Mucosa of rectum (tissue), 2 donors: ENCODE data around the gene SEMA3D.

Experiments
- H3K27ac ChIP-seq, 2 donors: one replicate each; pipeline ENCODE4 v1.7.0; 2013; ENCODE audit warnings: inconsistent platforms in 2 of 2, low read depth in 2 of 2, low read length in 2 of 2
- H3K27me3 ChIP-seq, 2 donors: one replicate each; pipeline ENCODE4 v1.7.0; 2013; ENCODE audit warnings: low read length in 2 of 2; ENCODE audit not compliant: control insufficient read depth in 2 of 2, insufficient read depth in 2 of 2
- H3K36me3 ChIP-seq, 2 donors: one replicate each; pipeline ENCODE4 v1.7.0; 2013; ENCODE audit warnings: low read length in 2 of 2; ENCODE audit not compliant: control insufficient read depth in 2 of 2, insufficient read depth in 2 of 2
- H3K4me1 ChIP-seq, 2 donors: one replicate each; pipeline ENCODE4 v1.7.0; 2013; ENCODE audit warnings: low read length in 2 of 2, mild to moderate bottlenecking in 1 of 2; ENCODE audit not compliant: control insufficient read depth in 2 of 2, insufficient read depth in 2 of 2
- H3K4me3 ChIP-seq, 2 donors: one replicate each; pipeline ENCODE4 v1.7.0; 2013; ENCODE audit warnings: low read length in 2 of 2
- H3K9ac ChIP-seq, 2 donors: one replicate each; pipeline ENCODE4 v1.7.0; 2013; ENCODE audit warnings: low read length in 2 of 2, low read depth in 1 of 2, mild to moderate bottlenecking in 1 of 2
- H3K9me3 ChIP-seq, 2 donors: one replicate each; pipeline ENCODE4 v1.7.0; 2013; ENCODE audit warnings: low read length in 2 of 2; ENCODE audit not compliant: control insufficient read depth in 2 of 2
- donor health status: healthy.
- donor health status: Normal muscosa, but diverticular disease.

Gene SEMA3D

GRCh38 chr7:85091565-85091928 is 95.3 kb downstream of the SEMA3D start:
- Histone ChIP-seq H3K4me3 (no peak overlapping the region), H3K9ac (no peak overlapping the region), H3K27me3 (no peaks in the 10 kb centered on the region), H3K27ac (no peak overlapping the region), H3K36me3 (no peaks in the 10 kb centered on the region), H3K4me1 (no peaks in the 10 kb centered on the region), H3K9me3 (no peaks in the 10 kb centered on the region)

- no peaks in the 10 kb centered on the region for H3K9me3 ChIP-seq
- H3K27ac ChIP-seq: no peak overlapping the region
- no peaks in the 10 kb centered on the region for H3K36me3 ChIP-seq
- no peaks in the 10 kb centered on the region for H3K27me3 ChIP-seq
- no peak overlapping the region for H3K4me3 ChIP-seq
- no peak overlapping the region for H3K9ac ChIP-seq
- H3K4me1 ChIP-seq: no peaks in the 10 kb centered on the region
Observed at GRCh38 chr7:85090919-85091564, 95.8 kb downstream of the SEMA3D start.

- Histone ChIP-seq H3K9me3 (no peaks in the 10 kb centered on the region), H3K36me3 (no peaks in the 10 kb centered on the region), H3K4me1 (no peaks in the 10 kb centered on the region), H3K27ac (no peak overlapping the region), H3K27me3 (no peaks in the 10 kb centered on the region), H3K4me3 (no peak overlapping the region), H3K9ac (no peak overlapping the region)
Observed at GRCh38 chr7:85090143-85090542, 96.7 kb downstream of the SEMA3D start.

GRCh38 chr7:85081846-85082245 is 105.0 kb downstream of the SEMA3D start:
- Histone ChIP-seq H3K4me3 (no peak overlapping the region), H3K27ac (no peak overlapping the region), H3K36me3 (no peaks in the 10 kb centered on the region), H3K9ac (no peak overlapping the region), H3K9me3 (no peaks in the 10 kb centered on the region), H3K27me3 (no peaks in the 10 kb centered on the region), H3K4me1 (no peaks in the 10 kb centered on the region)

GRCh38 chr7:85081392-85081791 is 105.5 kb downstream of the SEMA3D start:
- no peaks in the 10 kb centered on the region for H3K9me3 ChIP-seq
- H3K4me3 ChIP-seq: no peak overlapping the region
- no peaks in the 10 kb centered on the region for H3K4me1 ChIP-seq
- no peaks in the 10 kb centered on the region for H3K36me3 ChIP-seq
- no peaks in the 10 kb centered on the region for H3K27me3 ChIP-seq
- H3K9ac ChIP-seq: no peak overlapping the region
- H3K27ac ChIP-seq: no peak overlapping the region

- H3K4me1 ChIP-seq: no peaks in the 10 kb centered on the region
- no peak overlapping the region for H3K9ac ChIP-seq
- H3K9me3 ChIP-seq: no peaks in the 10 kb centered on the region
- H3K27me3 ChIP-seq: no peaks in the 10 kb centered on the region
- H3K27ac ChIP-seq: no peak overlapping the region
- no peak overlapping the region for H3K4me3 ChIP-seq
- no peaks in the 10 kb centered on the region for H3K36me3 ChIP-seq
Observed at GRCh38 chr7:85079434-85079833, 107.4 kb downstream of the SEMA3D start.

GRCh38 chr7:85078181-85078580 is 108.7 kb downstream of the SEMA3D start:
- Histone ChIP-seq H3K4me1 (no peaks in the 10 kb centered on the region), H3K27me3 (no peaks in the 10 kb centered on the region), H3K36me3 (no peaks in the 10 kb centered on the region), H3K27ac (no peak overlapping the region), H3K4me3 (no peak overlapping the region), H3K9ac (no peak overlapping the region), H3K9me3 (no peaks in the 10 kb centered on the region)

- no peak overlapping the region for H3K27ac ChIP-seq
- H3K36me3 ChIP-seq: no peaks in the 10 kb centered on the region
- H3K27me3 ChIP-seq: no peaks in the 10 kb centered on the region
- no peak overlapping the region for H3K4me3 ChIP-seq
- H3K4me1 ChIP-seq: no peaks in the 10 kb centered on the region
- no peaks in the 10 kb centered on the region for H3K9me3 ChIP-seq
- H3K9ac ChIP-seq: no peak overlapping the region
Observed at GRCh38 chr7:85075864-85076263, 111.0 kb downstream of the SEMA3D start.

GRCh38 chr7:85074992-85075391 is 111.9 kb downstream of the SEMA3D start:
- no peaks in the 10 kb centered on the region for H3K36me3 ChIP-seq
- H3K9me3 ChIP-seq: no peaks in the 10 kb centered on the region
- no peak overlapping the region for H3K9ac ChIP-seq
- no peak overlapping the region for H3K4me3 ChIP-seq
- H3K27me3 ChIP-seq: no peaks in the 10 kb centered on the region
- H3K4me1 ChIP-seq: no peaks in the 10 kb centered on the region
- H3K27ac ChIP-seq: no peak overlapping the region

GRCh38 chr7:85074016-85074415 is 112.8 kb downstream of the SEMA3D start:
- Histone ChIP-seq H3K4me3 (no peak overlapping the region), H3K9ac (no peak overlapping the region), H3K36me3 (no peaks in the 10 kb centered on the region), H3K9me3 (no peaks in the 10 kb centered on the region), H3K27ac (no peak overlapping the region), H3K27me3 (no peaks in the 10 kb centered on the region), H3K4me1 (no peaks in the 10 kb centered on the region)
